Measurements from ENCODE around the gene AVEN.

AVEN gene

DNA sequence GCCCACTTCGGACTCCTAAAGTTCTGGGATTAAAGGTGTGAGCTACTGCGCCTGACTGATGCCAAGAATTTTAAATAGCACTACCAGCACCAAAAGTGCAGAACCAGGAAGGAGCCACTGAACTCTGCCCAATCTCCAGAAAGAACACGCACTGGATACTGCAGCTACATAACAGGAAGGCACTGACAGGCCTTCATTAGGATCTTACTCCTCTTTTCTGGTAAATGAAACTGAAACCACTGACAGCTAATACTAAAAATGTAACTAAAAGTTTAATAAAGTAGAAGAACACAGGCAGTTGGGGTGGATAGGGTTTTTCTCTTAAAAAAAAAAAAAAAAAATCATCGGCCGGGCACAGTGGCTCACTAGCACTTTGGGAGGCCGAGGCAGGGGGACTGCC is 144.8 kb downstream of the AVEN start:
- DNase-seq (ENCODE audit: extremely low read depth, low read depth), result no peak
- no peak overlapping the region for H3K4me3 ChIP-seq (replicated peaks; ENCODE audit: low read depth, low read length)
- TF ChIP-seq CTCF (IDR thresholded peaks at IDR 0.05; ENCODE audit: low read depth, low read length, missing control alignments), result no peak

GRCh38 chr15:33888176-33888575 is 150.8 kb downstream of the AVEN start:
- no peak for DNase-seq (ENCODE audit: extremely low read depth, low read depth)
- no peak overlapping the region for H3K4me3 ChIP-seq (replicated peaks; ENCODE audit: low read depth, low read length)
- TF ChIP-seq CTCF (IDR thresholded peaks at IDR 0.05; ENCODE audit: low read depth, low read length, missing control alignments), result no peak

- DNase-seq (ENCODE audit: extremely low read depth, low read depth), result no peak
- H3K4me3 ChIP-seq (replicated peaks; ENCODE audit: low read depth, low read length), result no peak overlapping the region
- TF ChIP-seq CTCF (IDR thresholded peaks at IDR 0.05; ENCODE audit: low read depth, low read length, missing control alignments), result no peak
Observed at GRCh38 chr15:33882921-33883320, 156.1 kb downstream of the AVEN start.

- no peak for DNase-seq (ENCODE audit: extremely low read depth, low read depth)
- H3K4me3 ChIP-seq (replicated peaks; ENCODE audit: low read depth, low read length), result no peak overlapping the region
- no peak for TF ChIP-seq CTCF (IDR thresholded peaks at IDR 0.05; ENCODE audit: low read depth, low read length, missing control alignments)
Observed at GRCh38 chr15:33874156-33874555, 164.8 kb downstream of the AVEN start.

DNA sequence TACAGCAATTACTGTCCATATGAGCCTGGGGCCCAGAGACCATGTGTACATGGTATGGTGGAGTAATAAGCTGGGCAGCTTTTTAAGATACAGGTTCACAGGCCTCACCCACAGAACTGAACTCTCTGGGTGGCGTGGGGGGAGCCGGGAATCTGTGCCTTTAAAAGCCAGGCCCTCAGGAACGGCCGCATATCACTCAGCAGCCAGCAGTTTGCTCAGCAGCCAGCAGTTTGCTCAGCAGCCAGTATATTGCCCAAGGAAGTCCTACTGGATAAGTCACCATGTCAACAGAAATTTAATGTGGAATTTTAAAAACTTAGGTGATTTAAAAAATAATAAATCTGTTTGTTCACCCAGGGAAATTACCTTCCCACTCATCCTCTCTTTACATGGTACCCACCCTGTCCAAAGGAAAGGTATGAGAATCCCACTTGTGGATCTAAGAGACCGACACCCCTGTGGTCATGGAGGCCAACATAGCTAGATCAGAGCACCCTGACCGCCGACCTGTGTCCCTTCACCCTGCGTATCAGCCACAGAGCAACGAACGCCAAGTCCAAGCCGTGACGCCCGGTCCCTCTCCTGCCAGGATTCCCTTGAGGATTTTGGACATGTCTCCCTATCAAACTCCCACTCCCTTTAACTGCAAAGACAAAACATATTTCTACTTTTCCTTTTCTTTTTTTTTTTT is 166.4 kb downstream of the AVEN start:
- no peak overlapping the region for H3K4me3 ChIP-seq (replicated peaks; ENCODE audit: low read depth, low read length)
- TF ChIP-seq CTCF (IDR thresholded peaks at IDR 0.05; ENCODE audit: low read depth, low read length, missing control alignments), result no peak
- no peak for DNase-seq (ENCODE audit: extremely low read depth, low read depth)

GRCh38 chr15:33871980-33872379 is 167.0 kb downstream of the AVEN start:
- DNase-seq (ENCODE audit: extremely low read depth, low read depth), result no peak

More at GRCh38 chr15:33871980-33872379, 167.0 kb downstream of the AVEN start:
- no peak for TF ChIP-seq CTCF (IDR thresholded peaks at IDR 0.05; ENCODE audit: low read depth, low read length, missing control alignments)
- H3K4me3 ChIP-seq (replicated peaks; ENCODE audit: low read depth, low read length), result no peak overlapping the region

All from HFF-Myc (cell line).